Keratinocyte (primary cell): ENCODE results near the gene EYS. TPM values are rescaled to one million over a fixed set of nuclear protein-coding genes. Genes with fewer than 3 reads are reported as not detected.
"Not testable (repeated sequence)": the region's sequence is repeated elsewhere in the genome, so short reads cannot be mapped to it uniquely, and the experiment has no call there.

Experiments
- DNase-seq: peaks from one replicate; pipeline ENCODE4 v3.0.0-alpha.2; 2011; ENCODE audit warnings: low read depth, missing footprints, low spot score
- FAIRE-seq: peaks from 2 replicates; lab custom pipeline; 2011; peaks lifted over from hg19 to GRCh38; lab: Jason Lieb, UNC
- H2AFZ ChIP-seq: 2 replicates; pipeline ENCODE4 v1.6.0; 2012; ENCODE audit warnings: low read length, control low read depth, inconsistent platforms; ENCODE audit not compliant: control insufficient read depth
- H3K27ac ChIP-seq: 2 replicates; pipeline ENCODE4 v1.5.1; 2011; ENCODE audit warnings: low read length; ENCODE audit not compliant: control insufficient read depth, insufficient read depth
- H3K27me3 ChIP-seq: 3 replicates; pipeline ENCODE4 v1.6.0; 2011; ENCODE audit warnings: low read length; ENCODE audit not compliant: control insufficient read depth, insufficient read depth; ENCODE audit errors: extremely low read depth
- H3K36me3 ChIP-seq, 2 experiments: 2 replicates in 1 of 2; 3 replicates in 1 of 2; pipeline ENCODE4 v1.5.1; 2011; ENCODE audit warnings: low read length in 2 of 2, mild to moderate bottlenecking in 1 of 2; ENCODE audit not compliant: control insufficient read depth in 2 of 2, insufficient read depth in 2 of 2; ENCODE audit errors: extremely low read depth in 1 of 2
- H3K4me1 ChIP-seq: 3 replicates; pipeline ENCODE4 v1.5.1; 2011; ENCODE audit warnings: low read length; ENCODE audit not compliant: control insufficient read depth, insufficient read depth; ENCODE audit errors: extremely low read depth
- H3K4me2 ChIP-seq: 3 replicates; pipeline ENCODE4 v1.6.0; 2011; ENCODE audit warnings: low read depth, low read length; ENCODE audit not compliant: control insufficient read depth, insufficient read depth; ENCODE audit errors: extremely low read depth
- H3K4me3 ChIP-seq, 3 experiments: fragments of 200-600 bp in 1 of 3; sonication (generic) in 1 of 3; 2 replicates in 2 of 3; 3 replicates in 1 of 3; pipeline ENCODE4 v1.5.1; 2011 to 2016; ENCODE audit warnings: low read length in 3 of 3, mild to moderate bottlenecking in 3 of 3, control low read depth in 2 of 3, inconsistent platforms in 1 of 3, low read depth in 1 of 3, mixed read lengths in 1 of 3, mixed run types in 1 of 3, moderate library complexity in 1 of 3; ENCODE audit not compliant: control insufficient read depth in 2 of 3, insufficient read depth in 2 of 3; ENCODE audit errors: extremely low read depth in 1 of 3
- H3K79me2 ChIP-seq: 2 replicates; pipeline ENCODE4 v1.6.0; 2012; ENCODE audit warnings: low read length; ENCODE audit not compliant: control insufficient read depth, insufficient read depth
- H3K9ac ChIP-seq: 3 replicates; pipeline ENCODE4 v1.6.0; 2011; ENCODE audit warnings: low read length; ENCODE audit not compliant: control insufficient read depth, insufficient read depth; ENCODE audit errors: extremely low read depth
- H3K9me1 ChIP-seq: 3 replicates; pipeline ENCODE4 v1.6.0; 2011; ENCODE audit warnings: low read length; ENCODE audit not compliant: control insufficient read depth, insufficient read depth; ENCODE audit errors: extremely low read depth
- H3K9me3 ChIP-seq: 2 replicates; pipeline ENCODE4 v1.5.1; 2012; ENCODE audit warnings: low read depth, low read length; ENCODE audit not compliant: control insufficient read depth
- H4K20me1 ChIP-seq: 3 replicates; pipeline ENCODE4 v1.6.0; 2011; ENCODE audit warnings: low read length; ENCODE audit not compliant: control insufficient read depth, insufficient read depth; ENCODE audit errors: extremely low read depth
- EZH2 ChIP-seq: IDR thresholded peaks from one replicate; pipeline ENCODE4 v1.6.1; 2012; ENCODE audit warnings: inconsistent platforms, mild to moderate bottlenecking, low read length, moderate library complexity
- dilution Hi-C: fragments of 300-500 bp; cut with MboI; formaldehyde crosslinking; loops from one replicate; pipeline ENCODE4 v1.7.0; 2020; ENCODE audit warnings: low sequenced_read_pairs; ENCODE audit not compliant: extremely low pct_ligation_motif_present
- polyA plus RNA-seq, 5 experiments: library from polyadenylated mRNA; depleted of rRNA in 3 of 5; stranded (reverse) in 3 of 5; stranded (forward) in 1 of 5; unstranded in 1 of 5; fragments of >200 nt; gene quantifications; 1 replicate in 1 of 5; 2 replicates in 3 of 5; 3 replicates in 1 of 5; pipeline versions ENCODE4 v1.2.1 to v1.2.3, GENCODE V29; 2011 to 2012; ENCODE audit warnings: missing spikeins in 2 of 5, low read depth in 1 of 5, low replicate concordance in 1 of 5
- TF ChIP-seq, protein P1 (sequence below), 3 experiments: IDR thresholded peaks in 1 of 3; conservative IDR thresholded peaks in 1 of 3; optimal IDR thresholded peaks in 1 of 3; 2 replicates in 2 of 3; 3 replicates in 1 of 3; pipeline versions ENCODE3 to v1.5.1; 2011; ENCODE audit warnings: low read length in 3 of 3, mild to moderate bottlenecking in 3 of 3, moderate library complexity in 2 of 3, control low read depth in 1 of 3, inconsistent platforms in 1 of 3; ENCODE audit not compliant: insufficient read depth in 2 of 3; ENCODE audit errors: extremely low read depth in 1 of 3

The EYS gene
- polyA plus RNA-seq, 1 donor (not counting 4 experiments of a cell fraction or from before 2014, with no cell fraction given): 0.34 TPM

DNA sequence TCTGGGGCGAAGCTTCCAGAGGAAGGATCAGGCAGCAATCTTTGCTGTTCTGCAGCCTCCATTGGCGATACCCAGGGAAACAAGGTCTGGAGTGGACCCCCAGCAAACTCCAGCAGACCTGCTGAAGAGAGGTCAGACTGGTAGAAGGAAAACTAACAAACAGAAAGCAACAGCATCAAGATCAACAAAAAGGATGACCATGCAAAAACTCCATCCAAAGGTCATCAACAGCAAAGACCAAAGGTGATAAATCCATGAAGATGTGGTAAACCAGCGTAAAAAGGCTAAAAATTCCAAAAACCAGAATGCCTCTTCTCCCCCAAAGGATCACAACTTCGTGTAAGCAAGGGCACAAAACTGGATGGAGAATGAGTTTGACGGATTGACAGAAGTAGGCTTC is 1818.6 kb downstream of the EYS start:
- Histone ChIP-seq H3K9me3 (no peaks in the 10 kb centered on the region), H3K27me3 (no peaks in the 10 kb centered on the region), H3K4me2 (no peak overlapping the region), H3K9me1 (no peaks in the 10 kb centered on the region), H3K4me1 (no peaks in the 10 kb centered on the region), H3K36me3 (no peaks in the 10 kb centered on the region), H3K27ac (no peak overlapping the region), H4K20me1 (no peaks in the 10 kb centered on the region), H3K79me2 (no peaks in the 10 kb centered on the region), H3K4me3 (no peak overlapping the region), H2AFZ (no peak overlapping the region), H3K9ac (no peak overlapping the region)
- TF ChIP-seq, protein P1, sequence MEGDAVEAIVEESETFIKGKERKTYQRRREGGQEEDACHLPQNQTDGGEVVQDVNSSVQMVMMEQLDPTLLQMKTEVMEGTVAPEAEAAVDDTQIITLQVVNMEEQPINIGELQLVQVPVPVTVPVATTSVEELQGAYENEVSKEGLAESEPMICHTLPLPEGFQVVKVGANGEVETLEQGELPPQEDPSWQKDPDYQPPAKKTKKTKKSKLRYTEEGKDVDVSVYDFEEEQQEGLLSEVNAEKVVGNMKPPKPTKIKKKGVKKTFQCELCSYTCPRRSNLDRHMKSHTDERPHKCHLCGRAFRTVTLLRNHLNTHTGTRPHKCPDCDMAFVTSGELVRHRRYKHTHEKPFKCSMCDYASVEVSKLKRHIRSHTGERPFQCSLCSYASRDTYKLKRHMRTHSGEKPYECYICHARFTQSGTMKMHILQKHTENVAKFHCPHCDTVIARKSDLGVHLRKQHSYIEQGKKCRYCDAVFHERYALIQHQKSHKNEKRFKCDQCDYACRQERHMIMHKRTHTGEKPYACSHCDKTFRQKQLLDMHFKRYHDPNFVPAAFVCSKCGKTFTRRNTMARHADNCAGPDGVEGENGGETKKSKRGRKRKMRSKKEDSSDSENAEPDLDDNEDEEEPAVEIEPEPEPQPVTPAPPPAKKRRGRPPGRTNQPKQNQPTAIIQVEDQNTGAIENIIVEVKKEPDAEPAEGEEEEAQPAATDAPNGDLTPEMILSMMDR (optimal IDR thresholded peaks at IDR 0.05 in 1 of 3, IDR thresholded peaks at IDR 0.05 in 1 of 3, conservative IDR thresholded peaks at IDR 0.05 in 1 of 3; ENCODE audit: extremely low read depth in 1 of 3, insufficient read depth in 2 of 3, low read length in 3 of 3): no peak
- no peak for TF ChIP-seq EZH2
- dilution Hi-C loops: no loop called here
- DNase-seq (no peak), FAIRE-seq (no peak)

DNA sequence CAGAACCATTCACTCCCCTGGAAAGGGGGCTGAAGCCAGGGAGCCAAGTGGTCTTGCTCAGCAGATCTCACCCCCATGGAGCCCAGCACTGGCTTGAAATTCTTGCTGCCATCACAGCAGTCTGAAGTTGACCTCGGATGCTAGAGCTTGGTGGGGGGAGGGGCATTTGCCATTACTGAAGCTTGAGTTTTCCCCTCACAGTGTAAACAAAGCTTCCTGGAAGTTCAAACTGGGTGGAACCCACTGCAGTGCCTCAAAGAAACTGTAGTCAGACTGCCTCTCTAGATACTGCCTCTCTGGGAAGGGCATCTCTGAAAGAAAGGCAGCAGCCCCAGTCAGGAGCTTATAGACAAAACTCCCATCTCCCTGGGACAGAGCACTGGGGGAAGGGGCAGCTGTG is 1819.2 kb downstream of the EYS start:
- FAIRE-seq, dilution Hi-C loops: not testable (repeated sequence)

More for the DNA sequence above, 1819.2 kb downstream of the EYS start:
- not testable (repeated sequence) for H2AFZ ChIP-seq, H3K4me2 ChIP-seq, H3K27ac ChIP-seq, H3K9ac ChIP-seq, H3K4me3 ChIP-seq, H3K79me2 ChIP-seq, H3K27me3 ChIP-seq, H4K20me1 ChIP-seq, H3K9me3 ChIP-seq, H3K4me1 ChIP-seq, H3K36me3 ChIP-seq, DNase-seq, H3K9me1 ChIP-seq
